ENCODE results near the gene ADGRL3. TPM values are rescaled to one million over a fixed set of nuclear protein-coding genes. Genes with fewer than 3 reads are reported as not detected.

The ADGRL3 gene
- total RNA-seq, 1 donor from 2014 or later: 2.1 TPM

DNA sequence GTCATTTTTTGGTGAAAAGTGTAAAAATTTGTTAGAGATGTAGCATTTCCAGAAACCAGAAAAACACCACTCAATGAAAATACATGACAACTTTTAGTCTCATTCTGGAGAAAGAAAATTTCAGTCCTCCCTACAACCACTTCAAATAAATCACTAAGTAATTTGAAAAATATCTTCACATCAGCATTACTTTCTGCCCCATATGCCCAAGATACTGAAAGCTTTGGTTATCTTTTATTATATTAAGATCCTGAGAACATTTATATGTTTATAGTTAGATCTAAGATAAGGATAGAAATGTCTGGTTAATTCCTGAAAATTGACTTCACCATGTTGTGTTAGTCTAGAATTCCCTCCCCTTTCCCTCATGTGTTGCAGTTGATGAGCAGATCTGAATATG is 119.0 kb downstream of the ADGRL3 start:
- TF ChIP-seq, protein P1, sequence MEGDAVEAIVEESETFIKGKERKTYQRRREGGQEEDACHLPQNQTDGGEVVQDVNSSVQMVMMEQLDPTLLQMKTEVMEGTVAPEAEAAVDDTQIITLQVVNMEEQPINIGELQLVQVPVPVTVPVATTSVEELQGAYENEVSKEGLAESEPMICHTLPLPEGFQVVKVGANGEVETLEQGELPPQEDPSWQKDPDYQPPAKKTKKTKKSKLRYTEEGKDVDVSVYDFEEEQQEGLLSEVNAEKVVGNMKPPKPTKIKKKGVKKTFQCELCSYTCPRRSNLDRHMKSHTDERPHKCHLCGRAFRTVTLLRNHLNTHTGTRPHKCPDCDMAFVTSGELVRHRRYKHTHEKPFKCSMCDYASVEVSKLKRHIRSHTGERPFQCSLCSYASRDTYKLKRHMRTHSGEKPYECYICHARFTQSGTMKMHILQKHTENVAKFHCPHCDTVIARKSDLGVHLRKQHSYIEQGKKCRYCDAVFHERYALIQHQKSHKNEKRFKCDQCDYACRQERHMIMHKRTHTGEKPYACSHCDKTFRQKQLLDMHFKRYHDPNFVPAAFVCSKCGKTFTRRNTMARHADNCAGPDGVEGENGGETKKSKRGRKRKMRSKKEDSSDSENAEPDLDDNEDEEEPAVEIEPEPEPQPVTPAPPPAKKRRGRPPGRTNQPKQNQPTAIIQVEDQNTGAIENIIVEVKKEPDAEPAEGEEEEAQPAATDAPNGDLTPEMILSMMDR (IDR thresholded peaks at IDR 0.05; ENCODE audit: insufficient read depth, low read length, poor library complexity, severe bottlenecking): no peak
- Histone ChIP-seq H3K27me3 (ENCODE audit: control insufficient read depth, insufficient read depth, low read length) (no peaks in the 10 kb centered on the region), H3K4me3 (ENCODE audit: low read depth, low read length) (no peak overlapping the region), H3K36me3 (ENCODE audit: control insufficient read depth, insufficient read depth, low read length) (no peaks in the 10 kb centered on the region)
- DNase-seq (ENCODE audit: low read depth): no peak

DNA sequence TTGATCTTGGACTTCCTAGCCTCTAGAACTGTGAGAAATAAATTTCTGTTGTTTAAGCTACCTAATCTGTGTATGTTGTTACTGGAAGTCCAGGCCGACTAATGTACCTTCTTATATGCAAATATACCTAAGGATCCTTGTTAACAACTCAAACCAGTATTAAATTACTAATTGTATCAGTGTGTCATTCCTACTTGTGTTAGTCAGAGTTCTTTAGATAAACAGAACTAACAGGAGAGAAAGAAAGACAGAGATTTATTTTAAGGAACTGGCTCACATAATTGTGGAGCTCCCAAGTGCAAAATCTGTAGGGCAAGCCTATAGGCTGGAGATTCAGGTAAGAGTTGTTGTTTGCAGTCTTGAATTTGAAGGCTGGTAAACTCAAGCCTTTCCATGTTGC is 120.0 kb downstream of the ADGRL3 start:
- Histone ChIP-seq H3K27me3 (ENCODE audit: control insufficient read depth, insufficient read depth, low read length) (no peaks in the 10 kb centered on the region), H3K4me3 (ENCODE audit: low read depth, low read length) (no peak overlapping the region), H3K36me3 (ENCODE audit: control insufficient read depth, insufficient read depth, low read length) (no peaks in the 10 kb centered on the region)
- TF ChIP-seq, protein P1 (IDR thresholded peaks at IDR 0.05; ENCODE audit: insufficient read depth, low read length, poor library complexity, severe bottlenecking): no peak
- DNase-seq (ENCODE audit: low read depth): no peak

DNA sequence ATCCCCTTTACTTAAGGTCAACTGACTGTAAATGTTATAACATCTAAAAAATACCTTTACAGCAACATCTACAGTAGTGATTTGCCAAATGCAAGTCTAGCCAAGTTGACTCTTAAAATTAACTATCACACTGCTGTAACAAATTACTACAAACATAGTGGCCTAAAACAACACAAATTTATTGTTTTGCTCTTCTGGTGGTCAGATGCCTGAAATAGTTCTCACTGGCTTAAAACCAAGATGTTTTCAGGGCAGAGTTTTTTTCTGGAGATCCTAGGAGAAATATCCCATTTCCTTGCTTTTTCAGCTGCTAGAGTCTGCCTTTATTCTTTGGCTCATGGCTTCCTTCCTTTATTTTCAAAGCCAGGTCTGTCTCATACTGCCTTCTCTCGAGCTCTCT is 120.5 kb downstream of the ADGRL3 start:
- no peaks in the 10 kb centered on the region for H3K36me3 ChIP-seq (ENCODE audit: control insufficient read depth, insufficient read depth, low read length)
- no peak for DNase-seq (ENCODE audit: low read depth)
- TF ChIP-seq, protein P1 (IDR thresholded peaks at IDR 0.05; ENCODE audit: insufficient read depth, low read length, poor library complexity, severe bottlenecking): no peak

DNA sequence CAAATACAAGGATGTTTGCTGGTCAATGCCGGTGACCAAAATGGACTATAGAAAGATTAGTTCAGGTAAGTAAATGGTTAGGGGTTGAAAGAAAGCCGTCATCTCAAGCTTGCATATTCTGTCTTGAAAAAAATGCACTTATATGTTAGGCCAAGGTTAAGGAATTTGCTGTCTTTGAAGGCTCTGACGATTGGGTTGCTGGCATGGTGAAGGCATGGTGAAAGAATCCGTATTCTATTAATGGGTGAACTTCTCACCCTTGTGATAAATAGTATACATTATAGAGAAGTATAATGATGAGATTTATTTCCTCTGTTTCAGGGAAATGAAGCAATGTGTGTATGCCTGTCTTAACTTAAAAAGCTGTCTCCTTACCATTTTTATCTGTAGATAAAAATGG is 132.6 kb downstream of the ADGRL3 start:
- no peak overlapping the region for H3K4me3 ChIP-seq (ENCODE audit: low read depth, low read length)
- no peak for DNase-seq (ENCODE audit: low read depth)
- H3K27me3 ChIP-seq (ENCODE audit: control insufficient read depth, insufficient read depth, low read length): no peaks in the 10 kb centered on the region
- H3K36me3 ChIP-seq (ENCODE audit: control insufficient read depth, insufficient read depth, low read length): no peaks in the 10 kb centered on the region
- TF ChIP-seq, protein P1 (IDR thresholded peaks at IDR 0.05; ENCODE audit: insufficient read depth, low read length, poor library complexity, severe bottlenecking): no peak

More for the DNA sequence above, 120.5 kb downstream of the ADGRL3 start:
- H3K4me3 ChIP-seq (ENCODE audit: low read depth, low read length): no peak overlapping the region
- H3K27me3 ChIP-seq (ENCODE audit: control insufficient read depth, insufficient read depth, low read length): no peaks in the 10 kb centered on the region

DNA sequence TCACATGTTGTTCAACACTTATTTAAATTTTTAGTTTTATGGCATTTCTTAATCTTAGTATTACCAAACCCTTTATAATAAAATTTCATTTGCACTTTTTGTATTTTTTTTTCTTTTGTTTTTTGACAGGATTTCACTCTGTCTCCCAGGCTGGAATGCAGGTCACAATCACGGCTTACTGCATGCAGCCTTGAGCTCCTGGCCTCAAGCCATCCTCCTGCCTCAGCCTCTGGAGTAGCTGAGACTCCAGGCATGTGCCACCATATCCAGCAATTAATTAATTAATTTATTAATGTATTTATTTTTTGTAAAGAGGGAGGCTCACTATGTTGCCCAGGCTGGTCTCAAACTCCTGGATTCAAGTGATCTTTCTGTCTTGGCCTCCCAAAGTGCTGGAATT is 133.4 kb downstream of the ADGRL3 start:
- TF ChIP-seq, protein P1 (IDR thresholded peaks at IDR 0.05; ENCODE audit: insufficient read depth, low read length, poor library complexity, severe bottlenecking): no peak
- Histone ChIP-seq H3K36me3 (ENCODE audit: control insufficient read depth, insufficient read depth, low read length) (no peaks in the 10 kb centered on the region), H3K4me3 (ENCODE audit: low read depth, low read length) (no peak overlapping the region), H3K27me3 (ENCODE audit: control insufficient read depth, insufficient read depth, low read length) (no peaks in the 10 kb centered on the region)
- no peak for DNase-seq (ENCODE audit: low read depth)

DNA sequence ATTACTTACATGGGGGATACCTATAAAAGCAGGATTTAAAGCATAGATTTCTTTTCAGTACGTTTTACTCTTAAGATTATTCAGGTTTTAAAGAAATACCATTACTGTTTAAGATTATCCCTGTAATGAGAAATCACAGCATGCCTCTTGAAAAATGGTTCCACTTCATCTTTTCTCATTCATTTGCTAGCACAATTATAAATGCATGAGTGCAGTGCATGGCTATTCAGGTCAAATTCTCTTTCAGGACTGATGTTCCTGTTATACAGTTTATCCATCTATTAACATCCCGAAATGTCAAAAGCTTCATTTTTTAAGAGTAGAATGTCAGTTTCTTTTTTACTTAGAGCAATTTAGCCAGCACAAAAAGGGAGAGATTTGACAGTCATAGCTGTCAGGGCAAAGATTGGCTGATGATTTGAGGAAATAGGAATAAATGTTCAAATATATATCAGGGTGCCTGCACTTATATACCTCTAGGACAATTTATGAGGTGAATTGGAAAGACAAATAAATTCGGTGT is 135.2 kb downstream of the ADGRL3 start:
- Histone ChIP-seq H3K36me3 (ENCODE audit: control insufficient read depth, insufficient read depth, low read length) (no peaks in the 10 kb centered on the region), H3K27me3 (ENCODE audit: control insufficient read depth, insufficient read depth, low read length) (no peaks in the 10 kb centered on the region), H3K4me3 (ENCODE audit: low read depth, low read length) (no peak overlapping the region)
- DNase-seq (ENCODE audit: low read depth): no peak
- TF ChIP-seq, protein P1 (IDR thresholded peaks at IDR 0.05; ENCODE audit: insufficient read depth, low read length, poor library complexity, severe bottlenecking): no peak
